ENCODE results near the gene SIGLEC6.
"Not testable (repeated sequence)": the region's sequence is repeated elsewhere in the genome, so short reads cannot be mapped to it uniquely, and the experiment has no call there.

Gene SIGLEC6

DNA sequence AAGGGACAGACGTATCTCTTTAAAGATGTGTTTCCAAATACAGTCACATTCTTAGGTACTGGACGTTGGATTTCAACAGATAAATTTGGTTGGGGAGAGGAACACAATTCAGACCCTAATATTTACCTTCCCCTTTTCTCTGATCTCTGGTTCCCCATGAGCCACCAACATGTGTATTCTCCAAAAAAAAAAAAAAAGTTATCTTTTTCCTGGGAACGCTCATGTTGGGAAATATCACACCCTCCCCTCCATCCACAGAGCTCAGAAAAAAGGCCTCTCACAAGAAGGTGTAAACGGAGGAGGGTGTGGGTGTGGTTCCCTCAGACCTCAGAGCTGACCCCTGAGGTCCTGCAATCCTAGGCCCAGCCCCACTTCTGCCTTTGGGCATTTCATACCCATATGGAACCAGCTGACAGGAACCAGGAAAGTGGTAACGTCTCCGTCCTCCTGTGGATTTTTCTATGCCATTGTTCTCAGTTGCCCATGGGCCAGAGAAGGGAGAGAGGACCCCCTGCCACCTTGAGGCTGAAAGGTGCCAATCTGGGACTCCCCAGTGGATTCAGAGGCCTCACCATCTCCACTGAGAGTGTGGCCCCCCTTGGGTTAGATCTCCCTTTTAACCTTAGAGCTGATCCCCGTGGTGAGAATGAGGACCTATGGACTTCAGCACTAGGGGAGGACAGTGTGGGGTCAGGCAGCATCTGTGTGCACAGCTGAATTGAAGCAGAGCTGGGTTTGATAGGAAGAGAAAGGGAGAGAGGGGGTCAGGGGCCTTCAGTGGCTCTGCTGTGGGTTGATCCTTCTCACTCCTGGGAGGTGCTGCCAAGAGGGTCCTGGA lies 21.4 kb downstream of the SIGLEC6 start:
- DNase-seq (ENCODE audit: low read depth in 2 of 2), result no peak

- no peak for DNase-seq (ENCODE audit: low read depth in 2 of 2)
Measured at GRCh38 chr19:51508059-51508733, 23.3 kb downstream of the SIGLEC6 start.

DNA sequence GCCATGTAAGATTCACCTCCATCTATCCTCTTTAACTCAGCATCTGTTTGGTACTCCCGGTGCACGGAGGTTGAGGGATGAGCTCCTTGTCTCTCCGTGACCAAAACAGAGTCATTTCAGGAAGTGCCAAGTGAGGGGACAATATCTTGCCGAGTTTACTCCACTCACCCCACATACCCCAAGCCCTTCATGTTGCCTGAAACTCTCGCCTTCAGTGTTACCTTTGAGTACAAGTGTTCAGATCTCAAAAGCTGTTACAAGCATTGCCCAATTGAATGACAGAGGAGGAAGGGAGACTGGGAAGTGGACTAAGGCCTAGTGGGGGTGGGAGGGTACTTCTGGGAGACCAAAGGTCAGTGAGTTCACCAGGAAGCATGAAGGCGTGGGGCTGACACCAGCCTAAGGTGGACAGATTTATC lies 23.8 kb downstream of the SIGLEC6 start:
- DNase-seq (ENCODE audit: low read depth in 2 of 2), result no peak

GRCh38 chr19:51507192-51507591 lies 24.3 kb downstream of the SIGLEC6 start:
- DNase-seq (ENCODE audit: low read depth in 2 of 2), result no peak

DNA sequence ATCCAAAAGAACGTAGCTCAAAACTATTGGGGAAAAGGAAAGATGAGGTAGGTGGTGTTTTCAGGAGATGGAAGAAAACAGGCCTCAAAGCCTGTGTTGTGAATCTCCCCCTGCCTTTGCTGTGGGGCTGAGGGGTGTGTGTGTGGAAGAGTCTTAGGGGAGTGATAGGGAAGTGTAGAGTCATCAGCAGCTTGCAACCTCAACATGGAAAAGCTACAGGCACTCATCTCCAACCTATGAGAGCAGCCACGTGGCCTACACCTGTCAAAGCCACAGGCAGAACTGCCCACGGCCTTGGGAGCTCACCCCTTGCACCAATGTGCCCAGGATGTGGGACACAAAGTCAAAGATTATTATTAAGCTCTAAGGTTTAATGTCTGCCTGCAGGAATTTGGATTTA lies 25.6 kb downstream of the SIGLEC6 start:
- DNase-seq (ENCODE audit: low read depth in 2 of 2), result no peak

GRCh38 chr19:51503896-51504295 lies 27.6 kb downstream of the SIGLEC6 start:
- no peak for DNase-seq (ENCODE audit: low read depth in 2 of 2)

GRCh38 chr19:51503286-51503817 lies 28.1 kb downstream of the SIGLEC6 start:
- DNase-seq (ENCODE audit: low read depth in 2 of 2), result no peak

- peak in 1 of 2 donors; percentile 3 for DNase-seq (ENCODE audit: low read depth in 2 of 2)
Measured at GRCh38 chr19:51501594-51502263, 29.7 kb downstream of the SIGLEC6 start, which contains the start of gene SIGLEC12. SIGLEC12 (minus strand) TSS chr19:51501800; CDS start chr19:51501733, 67 bp downstream.

DNA sequence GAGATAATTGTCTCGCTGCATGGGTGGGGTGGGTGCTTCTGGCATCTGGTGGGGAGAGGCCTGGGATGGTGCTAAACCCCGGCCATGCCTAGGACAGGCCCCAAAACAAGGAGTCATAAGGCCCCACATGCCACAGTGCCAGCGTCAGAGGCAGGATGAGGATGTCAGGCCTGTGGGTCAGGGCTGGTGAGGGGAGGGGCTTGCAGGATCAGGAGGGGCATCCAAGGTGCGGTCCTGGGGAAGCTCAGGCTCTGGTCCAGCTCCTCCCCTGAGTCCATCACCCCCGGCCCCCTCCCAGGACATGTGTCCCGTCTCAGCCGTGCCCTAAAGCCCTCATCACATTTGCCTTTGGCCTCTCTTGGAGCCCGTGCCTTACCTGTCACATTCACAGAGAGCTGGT lies 30.5 kb downstream of the SIGLEC6 start:
- not testable (repeated sequence) for DNase-seq (ENCODE audit: low read depth in 2 of 2)

DNA sequence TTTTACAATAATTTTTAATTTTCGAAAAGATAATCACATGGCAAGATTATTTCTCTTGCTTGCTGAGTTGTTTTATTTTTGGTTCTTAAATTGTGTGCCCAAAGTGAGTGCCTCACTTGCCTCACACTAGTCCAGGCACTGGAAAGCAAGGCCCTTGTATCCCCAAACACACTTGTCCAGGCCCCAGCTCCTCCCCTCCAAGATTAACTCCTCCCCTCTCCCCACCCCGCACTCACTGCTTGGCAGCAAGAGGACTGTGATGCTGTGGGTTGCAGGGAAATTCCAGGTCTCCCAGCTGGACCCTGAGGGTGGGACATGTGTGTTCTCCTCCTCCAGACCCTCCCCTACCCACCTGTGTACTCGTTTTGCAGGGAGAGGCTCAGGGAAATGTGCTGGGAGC lies 33.8 kb downstream of the SIGLEC6 start:
- DNase-seq (ENCODE audit: low read depth in 2 of 2), result no peak

- DNase-seq (ENCODE audit: low read depth in 2 of 2), result no peak
Measured at GRCh38 chr19:51493776-51494175, 37.7 kb downstream of the SIGLEC6 start.

- no peak for DNase-seq (ENCODE audit: low read depth in 2 of 2)
Measured at GRCh38 chr19:51491586-51491985, 39.9 kb downstream of the SIGLEC6 start.

- no peak for DNase-seq (ENCODE audit: low read depth in 2 of 2)
Measured at GRCh38 chr19:51490676-51491075, 40.8 kb downstream of the SIGLEC6 start.

DNA sequence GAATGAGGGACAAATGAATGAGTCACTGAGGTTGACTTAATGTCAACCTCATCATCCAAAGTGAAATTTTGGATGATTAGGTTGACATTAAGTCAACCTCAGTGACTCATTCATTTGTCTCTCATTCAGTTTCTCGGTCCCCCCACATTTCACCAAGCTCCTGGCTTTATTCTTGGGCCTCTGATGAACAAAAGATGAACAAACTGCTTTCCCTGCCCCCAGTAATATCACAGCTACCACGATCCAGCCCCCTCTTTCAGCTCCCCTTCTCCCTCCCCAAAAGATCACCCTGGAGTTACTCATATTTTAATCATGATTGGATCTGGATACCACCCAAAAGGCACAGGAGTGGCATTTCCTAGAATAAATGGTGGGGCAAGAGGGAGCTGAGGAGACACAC lies 42.4 kb downstream of the SIGLEC6 start:
- DNase-seq (ENCODE audit: low read depth in 2 of 2), result peak in 1 of 2 donors; percentile 2

DNA sequence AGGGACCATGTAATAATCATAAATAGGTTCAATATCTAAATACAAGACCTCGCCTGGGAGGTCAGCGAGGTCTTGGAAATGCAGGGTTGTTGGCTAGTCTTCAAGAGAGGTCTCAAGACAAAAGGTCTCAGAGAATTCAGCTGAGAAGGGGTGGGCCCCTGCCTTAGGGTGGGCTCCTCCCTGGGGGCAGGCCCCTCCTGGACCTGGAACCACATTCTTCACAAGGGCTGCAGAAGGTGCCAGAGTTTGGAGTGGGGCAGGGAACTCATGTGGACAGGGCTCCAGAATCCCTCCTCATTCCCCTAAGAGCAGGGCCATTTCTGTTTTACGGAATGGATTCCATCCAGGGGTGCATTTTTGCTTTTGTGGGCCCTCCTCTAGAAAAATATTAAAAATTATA lies 43.0 kb downstream of the SIGLEC6 start:
- DNase-seq (ENCODE audit: low read depth in 2 of 2), result no peak

DNA sequence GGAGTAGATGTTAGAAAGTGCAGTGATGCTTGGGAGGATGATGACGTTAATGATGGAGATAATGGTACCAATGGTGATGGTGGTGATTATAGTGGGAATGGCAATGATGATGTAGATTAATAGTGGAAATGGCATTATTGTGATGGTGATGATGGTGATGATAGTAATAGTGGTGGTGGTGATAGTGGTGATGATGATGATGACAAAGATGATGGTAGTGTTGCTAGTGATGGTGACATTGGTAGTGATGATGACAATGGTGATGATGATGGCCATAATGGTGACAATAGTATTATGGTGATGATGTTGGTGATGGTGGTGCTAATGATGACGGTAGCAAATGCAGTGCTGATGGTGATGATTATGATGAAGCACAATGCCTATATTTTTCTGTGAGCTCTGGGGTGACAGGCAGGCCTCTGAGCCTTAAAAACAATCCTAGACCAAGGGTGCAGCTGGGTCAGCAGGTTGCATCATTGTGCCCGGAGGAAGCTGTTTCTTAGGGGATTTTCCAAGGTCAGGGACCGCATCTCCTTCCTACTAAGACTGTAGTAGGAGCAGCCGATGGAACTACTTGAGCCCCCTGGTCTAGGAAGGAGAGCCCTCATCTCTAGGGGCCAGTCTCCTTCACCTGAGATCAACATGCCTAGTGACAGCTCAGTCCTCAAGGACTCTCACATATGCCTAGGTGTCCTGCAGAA lies 45.4 kb downstream of the SIGLEC6 start:
- no peak for DNase-seq (ENCODE audit: low read depth in 2 of 2)

- DNase-seq (ENCODE audit: low read depth in 2 of 2), result no peak
Measured at GRCh38 chr19:51480590-51480989, 50.9 kb downstream of the SIGLEC6 start.

- DNase-seq (ENCODE audit: low read depth in 2 of 2), result peak; percentile 8 to 15
Measured at GRCh38 chr19:51479531-51480331, 51.7 kb downstream of the SIGLEC6 start.

GRCh38 chr19:51478381-51479234 lies 52.9 kb downstream of the SIGLEC6 start, which contains the start of gene CEACAM18:
CEACAM18 (plus strand) TSS chr19:51478539.
- no peak for DNase-seq (ENCODE audit: low read depth in 2 of 2)

DNA sequence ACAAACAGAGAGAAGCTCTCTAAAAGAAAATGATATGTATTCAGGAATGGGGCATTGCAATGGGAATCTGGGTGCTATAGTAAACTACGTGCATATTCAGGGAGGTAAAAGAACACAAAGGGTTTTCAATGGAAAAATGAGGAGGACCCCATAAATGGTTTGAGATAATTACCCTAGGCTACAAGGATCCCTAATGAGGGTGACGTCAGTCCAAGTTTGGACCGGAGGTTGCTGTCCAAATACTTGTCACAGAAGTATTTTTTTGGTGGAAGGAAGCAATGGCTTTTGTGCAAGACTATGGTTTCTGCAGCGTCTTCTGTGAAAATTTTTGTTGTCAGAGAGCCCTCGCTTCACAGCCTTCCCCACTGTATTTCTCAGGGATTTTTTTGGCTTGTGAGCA lies 54.1 kb downstream of the SIGLEC6 start:
- no peak for DNase-seq (ENCODE audit: low read depth in 2 of 2)
